GM19438 (cell line): Measurements from ENCODE around the gene ARRDC1.

ENCODE experiments used
- ATAC-seq: cut with Tn5 transposase; IDR thresholded peaks from one replicate; pipeline ENCODE4 v1.9.1; 2021; ENCODE audit warnings: low read depth; ENCODE audit not compliant: unreplicated experiment

The ARRDC1 gene

DNA sequence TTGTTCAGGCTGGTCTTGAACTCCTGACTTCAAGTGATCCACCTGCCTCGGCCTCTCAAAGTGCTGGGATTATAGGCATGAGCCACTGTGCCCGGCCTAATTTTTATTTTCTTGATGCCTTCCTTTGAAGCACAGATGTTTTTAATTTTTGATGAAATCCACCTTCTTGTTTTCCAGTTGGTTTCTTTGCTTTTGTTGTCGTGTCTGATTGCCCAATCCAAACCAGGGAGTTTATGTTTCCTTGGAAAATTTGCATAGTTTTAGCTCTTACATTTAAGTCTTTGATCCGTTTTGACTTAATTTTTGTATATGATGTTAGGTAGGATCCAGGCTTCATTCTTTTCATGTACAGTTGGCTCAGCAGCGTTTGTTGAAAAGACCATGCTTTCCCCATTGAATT is 28.5 kb downstream of the ARRDC1 start:
- no peak for ATAC-seq

DNA sequence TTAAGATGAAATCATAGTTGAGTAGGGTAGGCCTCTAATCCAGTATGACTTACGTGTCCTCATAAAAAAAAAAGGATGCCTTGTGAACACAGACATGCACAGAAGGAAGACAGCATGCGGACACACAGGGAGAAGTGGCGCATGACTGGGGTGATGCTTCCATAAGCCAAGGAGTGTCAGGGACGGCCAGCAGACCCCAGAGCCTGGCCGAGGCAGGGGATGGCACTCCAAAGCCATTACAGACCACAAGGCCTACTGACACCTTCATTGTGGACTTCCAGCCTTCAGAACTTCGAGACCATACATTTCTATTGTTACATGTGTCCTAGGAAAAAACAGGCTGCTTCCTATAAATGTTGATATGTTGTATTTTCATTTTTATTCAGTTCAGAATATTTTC is 33.2 kb downstream of the ARRDC1 start:
- ATAC-seq, result no peak

DNA sequence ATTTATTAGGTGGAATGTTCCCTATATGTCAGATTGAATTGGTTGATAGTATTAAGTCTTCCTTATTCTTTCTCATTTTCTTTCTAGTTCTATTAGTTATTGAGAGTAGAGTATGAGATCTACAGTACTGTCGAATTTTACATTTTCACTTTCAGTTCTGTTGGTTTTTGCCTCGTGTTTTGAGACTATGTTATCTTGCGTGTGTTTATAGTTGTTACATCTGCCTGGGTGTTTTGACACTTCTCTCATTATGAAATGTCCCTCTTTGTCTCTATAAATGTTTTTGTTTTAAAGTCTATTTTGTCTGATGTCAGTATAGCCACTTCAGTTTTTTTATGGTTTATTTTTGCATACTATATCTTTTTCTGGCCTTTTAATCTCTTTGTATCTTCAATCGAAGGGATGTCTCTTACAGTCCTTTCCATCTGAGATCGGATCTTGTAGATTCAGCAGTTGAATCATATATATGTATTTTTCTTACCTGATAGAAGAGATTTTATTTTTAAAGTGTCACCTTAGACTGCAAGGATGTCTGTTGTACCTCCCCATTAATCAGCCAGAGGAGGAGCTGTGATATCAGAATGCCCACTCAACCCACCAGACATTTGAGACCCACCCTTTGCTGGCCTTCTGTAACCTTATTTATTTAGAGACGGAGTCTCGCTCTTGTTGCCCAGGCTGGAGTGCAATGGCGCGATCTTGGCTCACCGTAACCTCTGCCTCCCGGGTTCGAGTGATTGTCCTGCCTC is 34.0 kb downstream of the ARRDC1 start:
- ATAC-seq, result no peak

DNA sequence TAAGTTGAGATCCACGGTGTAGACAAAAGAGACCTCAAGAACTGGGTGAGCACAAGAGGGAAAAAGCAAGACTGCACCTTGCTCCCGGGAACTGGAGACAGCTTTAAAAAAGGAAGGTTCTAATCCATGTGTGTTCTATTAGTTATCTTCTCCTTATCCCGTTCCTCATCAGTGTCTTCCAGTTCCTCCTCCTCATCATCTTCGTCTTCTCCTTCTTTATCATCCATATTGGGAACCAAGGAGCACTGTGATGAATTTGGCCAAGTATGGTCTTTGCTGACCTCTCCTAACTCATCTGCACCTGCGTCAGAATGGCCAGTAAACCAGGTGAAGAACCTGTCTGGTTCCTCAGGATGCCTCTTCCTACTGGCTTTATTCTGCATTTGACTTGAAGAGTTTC is 35.4 kb downstream of the ARRDC1 start:
- ATAC-seq, result no peak

DNA sequence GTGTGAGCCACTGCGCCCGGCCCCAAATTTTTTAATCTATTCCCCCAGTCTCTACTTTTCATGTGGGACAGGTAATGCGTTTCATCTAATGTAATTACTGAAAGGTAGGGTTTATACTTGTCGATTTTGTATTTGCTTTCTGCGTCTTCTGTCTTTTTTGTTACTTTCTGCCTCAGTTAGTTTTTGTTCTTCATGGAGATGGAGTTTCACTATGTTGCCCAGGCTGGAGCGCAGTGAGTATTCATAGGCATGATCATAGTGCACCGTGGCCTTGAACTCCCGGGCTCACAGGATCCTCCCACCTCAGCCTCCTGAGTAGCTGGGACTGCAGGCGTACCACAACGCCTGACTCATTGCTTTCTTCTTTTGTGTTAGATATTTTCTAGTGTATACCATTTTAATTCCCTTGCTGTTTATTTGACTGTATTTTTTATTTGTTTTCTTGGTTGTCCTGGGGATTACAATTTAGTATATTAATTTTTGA is 36.7 kb downstream of the ARRDC1 start:
- no peak for ATAC-seq

DNA sequence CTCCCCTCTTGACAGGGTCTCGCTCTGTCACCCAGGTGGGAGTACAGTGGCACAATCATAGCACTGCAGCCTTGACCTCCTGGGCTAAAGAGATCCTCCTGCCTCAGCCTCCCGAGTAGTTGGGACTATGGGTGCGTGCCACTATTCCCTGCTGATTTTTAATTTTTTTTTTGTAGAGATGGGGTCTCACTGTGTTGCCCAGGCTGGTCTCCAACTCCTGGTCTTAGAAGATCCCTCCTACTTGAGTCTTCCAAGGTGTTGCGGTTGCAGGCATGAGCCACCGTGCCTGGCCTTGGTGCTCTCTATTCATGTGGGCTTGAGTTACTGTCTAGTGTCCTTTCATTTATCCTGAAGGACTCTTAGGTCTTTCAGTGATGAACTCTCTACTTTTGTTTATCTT is 37.4 kb downstream of the ARRDC1 start:
- no peak for ATAC-seq

DNA sequence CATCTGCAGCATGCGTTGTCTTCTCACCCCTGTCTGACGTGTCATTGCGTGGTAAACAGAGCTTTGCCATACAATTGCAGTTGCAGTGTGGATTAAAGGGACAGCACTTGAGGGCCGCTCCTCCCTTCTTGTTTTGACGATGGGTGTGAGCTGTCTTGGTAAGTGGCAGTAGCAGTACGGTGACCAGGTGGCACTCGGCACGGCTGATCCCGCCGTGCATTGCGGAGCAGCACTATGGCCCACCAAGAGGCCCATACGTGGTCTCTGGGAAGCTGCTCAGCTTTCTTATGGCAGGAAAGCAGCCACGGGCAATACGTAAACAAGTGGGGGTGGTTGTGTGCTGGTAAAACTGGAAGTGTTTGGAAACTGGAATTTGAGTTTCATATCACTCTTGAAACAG is 38.4 kb downstream of the ARRDC1 start:
- no peak for ATAC-seq

DNA sequence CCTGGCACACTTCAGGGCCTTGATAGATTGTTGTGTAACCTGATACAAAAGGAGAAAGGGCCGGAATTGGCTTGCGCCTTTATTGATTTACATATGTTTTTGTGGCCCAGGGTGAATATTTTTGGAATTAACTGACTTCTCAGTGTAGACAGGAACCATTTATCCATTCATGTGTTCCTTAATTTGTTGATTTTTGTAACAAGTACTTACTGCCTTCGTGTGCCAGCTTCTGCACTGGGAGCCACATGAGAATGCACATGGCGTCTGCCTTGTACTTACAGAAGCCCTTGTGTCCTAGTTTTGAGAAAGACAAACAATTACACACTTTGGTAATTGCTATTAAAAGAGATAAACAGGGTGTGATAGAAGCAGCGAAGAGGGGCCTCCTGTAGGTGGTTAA is 39.7 kb downstream of the ARRDC1 start:
- ATAC-seq, result no peak

DNA sequence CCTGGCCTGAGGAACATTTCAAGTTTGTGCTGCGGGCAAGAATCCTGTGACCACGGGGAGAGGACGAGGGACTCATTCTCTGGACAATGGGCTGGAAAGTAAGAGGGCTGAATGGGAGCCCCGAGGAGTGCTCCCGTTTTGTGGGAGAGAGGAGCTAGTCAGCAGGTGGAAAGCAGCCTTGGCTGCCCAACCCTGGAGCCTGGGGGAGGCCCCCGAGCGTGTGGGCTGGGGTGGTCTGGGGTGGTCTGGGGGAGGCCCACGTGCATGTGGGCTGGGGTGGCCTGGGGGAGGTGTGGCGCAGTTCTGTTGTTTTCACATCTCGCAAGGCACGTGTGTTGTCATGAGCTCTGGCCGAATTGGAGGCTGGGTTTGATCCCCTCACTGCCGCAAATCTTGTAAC is 40.9 kb downstream of the ARRDC1 start:
- ATAC-seq, result no peak

DNA sequence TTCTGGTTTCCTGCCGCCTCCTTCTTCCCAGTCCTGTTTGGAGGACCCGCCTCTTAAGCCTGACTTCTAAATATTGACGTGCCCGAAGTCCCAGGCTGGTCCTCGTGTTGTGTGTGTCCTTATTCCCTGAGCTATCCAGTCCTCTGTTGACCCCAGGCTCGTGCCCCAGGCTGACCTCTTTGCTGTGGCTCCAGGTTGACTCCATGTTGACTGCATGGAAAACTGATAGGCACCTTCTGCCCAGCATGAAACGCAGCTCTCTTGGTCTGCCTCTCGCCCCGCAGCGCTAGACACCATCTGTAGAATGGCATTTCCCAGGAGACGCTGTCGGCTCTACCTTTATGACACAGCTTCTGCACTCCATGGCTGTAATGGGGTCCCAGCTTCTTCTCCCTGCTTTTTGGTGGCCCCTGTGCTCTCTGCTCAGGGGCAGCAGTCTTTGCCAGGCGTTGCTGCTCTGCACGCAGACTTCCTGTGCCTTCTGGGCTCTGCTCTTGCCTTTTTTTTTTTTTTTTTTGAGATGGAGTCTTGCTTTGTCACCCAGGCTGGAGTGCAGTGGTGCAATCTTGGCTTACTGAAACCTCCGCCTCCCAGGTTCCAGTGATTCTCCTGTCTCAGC is 41.7 kb downstream of the ARRDC1 start:
- ATAC-seq, result no peak

DNA sequence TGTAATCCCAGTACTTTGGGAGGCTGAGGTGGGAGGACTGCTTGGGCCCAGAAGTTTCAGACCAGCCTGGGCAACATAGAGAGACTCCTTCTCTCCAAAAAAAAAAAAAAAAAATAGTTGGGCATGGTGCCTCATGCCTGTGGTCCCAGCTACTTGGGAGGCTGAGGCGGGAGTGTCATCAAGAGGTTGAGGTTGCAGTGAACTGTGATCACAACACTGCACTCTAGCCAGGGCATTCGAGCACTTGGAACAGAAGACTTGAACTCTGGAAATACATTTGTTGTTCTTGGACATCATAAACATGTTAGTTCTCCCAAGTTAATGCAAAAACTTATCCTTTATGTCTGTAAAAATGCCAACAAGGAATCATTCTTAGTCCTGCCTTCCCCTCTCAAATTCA is 42.9 kb downstream of the ARRDC1 start:
- ATAC-seq, result no peak

DNA sequence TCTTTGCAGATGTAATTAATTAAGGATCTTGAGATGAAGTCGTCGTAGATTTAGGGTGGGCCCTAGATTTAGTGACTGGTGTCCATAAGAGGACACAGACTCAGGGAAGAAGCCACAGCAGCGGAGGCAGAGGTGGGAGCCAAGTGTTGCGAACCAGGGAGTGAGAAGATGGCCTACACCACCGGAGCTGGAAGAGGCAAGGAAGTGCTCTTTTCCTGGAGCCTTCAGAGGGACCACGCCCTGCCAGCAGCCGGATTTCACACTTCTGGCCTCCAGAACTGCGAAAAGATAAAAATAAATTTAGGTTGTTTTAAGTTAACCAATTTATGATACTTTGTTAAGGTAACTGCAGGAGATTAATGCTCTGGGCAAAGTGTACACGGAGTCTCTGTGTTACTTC is 44.1 kb downstream of the ARRDC1 start:
- no peak for ATAC-seq

DNA sequence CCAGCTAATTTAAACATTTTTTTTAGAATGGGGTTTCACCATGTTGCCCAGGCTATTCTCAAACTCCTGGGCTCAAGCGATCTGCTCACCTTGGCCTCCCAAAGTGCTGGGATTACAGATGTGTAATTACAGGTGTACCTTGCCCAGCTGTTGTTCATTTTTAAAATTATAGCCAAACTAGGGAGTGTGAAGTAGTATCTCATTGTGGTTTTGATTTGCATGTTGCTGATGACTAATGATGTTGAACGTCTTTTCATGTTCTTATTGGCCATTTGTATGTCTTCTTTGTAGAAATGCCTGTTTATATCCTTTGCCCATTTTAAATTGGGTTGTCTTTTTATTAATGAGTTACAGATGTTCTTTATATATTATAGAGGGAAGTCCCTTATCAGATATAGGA is 44.8 kb downstream of the ARRDC1 start:
- ATAC-seq, result no peak

DNA sequence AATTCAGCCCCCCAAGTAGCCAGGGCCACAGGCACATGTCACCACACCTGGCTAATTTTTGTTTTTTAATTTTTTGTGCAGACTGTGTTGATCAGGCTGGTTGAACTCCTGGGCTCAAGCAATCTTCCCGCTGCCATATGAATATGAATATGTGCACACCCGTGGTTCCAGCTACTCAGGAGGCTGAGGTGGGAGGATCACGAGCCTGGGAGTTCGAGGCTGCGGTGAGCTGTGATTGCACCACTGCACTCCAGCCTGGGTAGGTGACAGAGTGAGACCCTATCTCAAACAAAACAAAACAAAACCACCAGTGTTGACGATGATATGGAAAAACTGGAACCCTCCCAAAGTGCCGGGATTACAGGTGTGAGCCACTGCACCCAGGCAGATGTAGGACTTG is 45.3 kb downstream of the ARRDC1 start:
- no peak for ATAC-seq

DNA sequence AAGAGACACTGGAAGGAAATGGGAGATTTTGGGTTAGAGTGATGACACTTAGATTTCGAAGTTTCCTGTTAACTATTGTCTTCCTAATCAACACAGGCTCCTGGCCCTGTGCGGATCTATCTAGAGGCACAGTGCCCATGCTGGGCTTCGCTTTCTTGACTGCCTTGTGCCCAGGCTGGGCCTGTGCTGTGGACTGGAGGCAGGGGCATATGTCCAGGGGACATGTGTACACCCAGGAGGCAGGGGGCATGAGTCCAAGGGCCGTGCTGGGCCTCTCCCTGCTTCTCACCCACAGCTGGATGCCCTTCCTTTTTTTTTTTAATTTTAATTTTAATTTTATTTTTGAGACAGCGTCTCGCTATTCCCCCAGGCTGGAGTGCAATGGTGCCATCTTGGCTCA is 50.9 kb downstream of the ARRDC1 start:
- ATAC-seq, result no peak

DNA sequence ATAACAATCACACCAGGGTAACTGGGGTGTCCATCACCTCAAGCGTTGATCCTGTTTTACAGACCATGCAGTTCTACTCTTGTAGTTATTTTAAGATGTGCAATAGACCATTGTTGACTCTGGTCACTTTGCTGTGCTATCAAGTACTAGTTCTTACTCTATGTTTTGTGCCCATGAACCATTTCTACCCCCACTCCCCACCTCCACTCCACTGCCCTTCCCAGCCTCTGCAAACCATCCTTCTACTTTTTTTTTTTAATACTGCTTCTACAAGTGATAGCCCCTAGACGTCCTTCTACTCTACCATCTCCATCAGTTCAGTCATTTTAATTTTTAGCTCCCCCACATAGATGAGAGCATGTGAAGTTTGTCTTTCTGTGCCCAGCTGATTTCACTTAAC is 52.1 kb downstream of the ARRDC1 start:
- ATAC-seq, result no peak

DNA sequence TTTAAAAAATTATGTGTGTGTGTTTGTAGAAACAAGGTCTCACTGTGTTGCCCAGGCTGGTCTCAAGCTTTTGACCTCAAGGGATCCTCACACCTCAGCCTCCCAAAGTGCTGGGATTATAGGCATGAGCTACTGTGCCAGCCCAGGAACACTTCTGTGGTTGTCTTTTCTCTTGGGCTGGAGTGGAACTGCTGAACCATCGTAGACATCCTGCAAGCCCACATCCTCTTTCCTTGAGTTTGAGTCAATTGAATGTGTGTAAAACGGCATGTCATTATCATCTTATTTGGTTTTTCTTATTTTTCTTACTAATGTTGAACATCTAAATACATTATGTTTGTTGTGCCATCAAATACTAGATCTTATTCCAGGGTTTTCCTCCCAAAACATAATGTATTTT is 53.3 kb downstream of the ARRDC1 start:
- ATAC-seq, result no peak

DNA sequence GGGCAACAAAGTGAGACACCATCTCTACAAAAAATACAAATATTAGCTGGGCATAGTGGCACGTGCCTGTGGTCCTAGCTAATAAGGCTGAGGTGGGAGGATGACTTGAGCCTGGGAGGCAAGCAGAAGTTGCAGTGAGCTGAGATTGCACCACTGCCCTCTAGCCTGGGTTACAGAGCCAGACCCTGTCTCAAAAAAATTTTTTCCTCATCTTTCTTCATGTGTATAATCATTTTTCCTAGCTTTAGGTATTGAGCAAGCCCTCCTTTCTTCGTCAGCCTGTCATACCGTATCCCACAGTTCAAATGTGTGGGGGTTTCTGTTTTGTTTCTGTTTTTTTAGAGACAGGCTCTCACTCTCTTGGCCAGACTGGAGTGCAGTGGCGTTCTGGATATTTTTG is 54.7 kb downstream of the ARRDC1 start:
- no peak for ATAC-seq

DNA sequence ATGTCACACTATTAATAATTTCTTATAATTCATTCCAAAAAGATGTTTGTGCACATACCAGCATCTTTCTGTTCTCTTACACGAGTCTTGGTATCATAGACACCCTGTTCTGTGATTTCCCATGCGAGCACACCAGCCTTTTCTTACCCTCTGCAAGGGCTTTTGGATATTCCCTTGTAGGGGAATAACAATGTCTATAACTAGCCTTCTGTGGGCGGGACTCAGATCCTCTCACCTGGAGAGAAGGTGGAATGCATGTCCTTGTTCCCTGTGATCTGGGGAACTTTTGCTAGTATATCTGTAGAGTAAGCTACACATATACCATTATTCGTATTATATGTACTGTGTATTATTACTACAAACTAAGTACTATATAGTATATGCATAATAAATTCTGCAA is 58.1 kb downstream of the ARRDC1 start:
- ATAC-seq, result no peak

DNA sequence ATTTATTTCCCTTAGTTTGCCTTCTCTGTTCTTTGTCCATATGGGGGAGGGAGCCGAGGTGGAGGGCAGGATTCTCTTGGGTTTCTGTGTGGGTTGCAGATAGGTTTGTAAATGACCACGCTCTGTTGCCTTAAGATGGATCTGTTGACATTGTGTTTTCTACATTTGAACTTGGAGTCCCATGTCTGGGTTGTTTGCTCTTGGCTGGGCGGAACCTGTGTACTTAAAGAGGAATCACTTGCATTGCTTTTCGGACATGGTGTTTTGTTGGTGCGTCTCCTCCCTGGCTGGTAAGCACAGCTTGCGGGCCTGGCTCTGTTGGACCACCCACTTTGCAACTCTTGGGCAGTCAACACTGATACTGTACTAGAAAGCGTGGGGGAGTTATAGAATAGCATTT is 59.2 kb downstream of the ARRDC1 start:
- ATAC-seq, result no peak
